K562 (cell line): Measurements from ENCODE around the gene TMEM271. TPM values are rescaled to one million over a fixed set of nuclear protein-coding genes. Genes with fewer than 3 reads are reported as not detected.

Experiments used
- ATAC-seq: fragments of 200-7000 bp; cut with Tn5 transposase; 3 replicates; pipeline ENCODE4 v1.9.1; 2020; ENCODE audit warnings: moderate library complexity
- BruUV-seq: library from RNA; stranded (reverse); fragments of 400-500 nt; replicated peaks from 2 replicates; lab custom pipeline; 2021; lab: Mats Ljungman, UMichigan
- CTCF ChIA-PET: fragments of 300-600 bp; formaldehyde crosslinking; extraction: SDS; loops from one replicate; lab custom pipeline; 2021; ENCODE audit warnings: low intra/inter-chr PET ratio; lab: Yijun Ruan, JAX
- POLR2A ChIA-PET: fragments of 300-600, 350-650 bp; sonication (Branson Sonifier 250); formaldehyde crosslinking; extraction: SDS; loops from one replicate; lab custom pipeline; 2021; ENCODE audit warnings: antibody characterized with exemption, inconsistent platforms; lab: Yijun Ruan, JAX
- DNase-seq, 4 experiments: peaks; one replicate each; pipeline versions ENCODE4 v3.0.0 to v3.0.0-alpha.2; 2011 to 2018; ENCODE audit warnings: low spot score in 3 of 4, mixed read lengths in 3 of 4; ENCODE audit errors: extremely low read depth in 1 of 4
- FAIRE-seq: peaks from 2 replicates; lab custom pipeline; 2011; peaks lifted over from hg19 to GRCh38; lab: Jason Lieb, UNC
- H2AFZ ChIP-seq: 2 replicates; pipeline ENCODE4 v1.6.0; 2011; ENCODE audit warnings: low read depth, low read length, control low read depth, inconsistent platforms
- H3K27ac ChIP-seq: fragments of 200-600 bp; 3 replicates; pipeline ENCODE4 v1.8.0; 2011; ENCODE audit warnings: low read depth, mild to moderate bottlenecking, control low read depth, inconsistent platforms, low read length, moderate library complexity, mixed read lengths; ENCODE audit errors: extremely low read depth
- H3K27me3 ChIP-seq, 2 experiments: fragments of 300-600 bp in 1 of 2; 2 replicates in 1 of 2; 3 replicates in 1 of 2; pipeline versions ENCODE4 v1.6.0 to v1.8.0; 2011; ENCODE audit warnings: inconsistent platforms in 2 of 2, low read length in 2 of 2, mild to moderate bottlenecking in 1 of 2, mixed read lengths in 1 of 2, moderate library complexity in 1 of 2; ENCODE audit not compliant: control insufficient read depth in 2 of 2, insufficient read depth in 2 of 2
- H3K36me3 ChIP-seq: fragments of 300-600 bp; 3 replicates; pipeline ENCODE4 v1.8.0; 2011; ENCODE audit warnings: mild to moderate bottlenecking, low read length, inconsistent platforms; ENCODE audit not compliant: control insufficient read depth, insufficient read depth
- H3K4me1 ChIP-seq, 2 experiments: fragments of 200-600 bp in 1 of 2; replicated peaks in 1 of 2; 2 replicates in 1 of 2; 3 replicates in 1 of 2; pipeline versions ENCODE4 v1.5.1 to v1.8.0; 2011; ENCODE audit warnings: inconsistent platforms in 2 of 2, low read length in 2 of 2, mild to moderate bottlenecking in 1 of 2, mixed read lengths in 1 of 2, moderate library complexity in 1 of 2; ENCODE audit not compliant: control insufficient read depth in 2 of 2, insufficient read depth in 2 of 2
- H3K4me2 ChIP-seq: 2 replicates; pipeline ENCODE4 v1.6.1; 2011; ENCODE audit warnings: low read length, control low read depth, inconsistent platforms, mixed read lengths; ENCODE audit not compliant: insufficient read depth
- H3K4me3 ChIP-seq: fragments of 200-600 bp; sonication (generic), shearing (Covaris generic); 2 replicates; pipeline ENCODE4 v1.5.1; 2016; ENCODE audit warnings: control low read depth, inconsistent platforms
- H3K79me2 ChIP-seq: fragments of 200-600 bp; 3 replicates; pipeline ENCODE4 v1.8.0; 2011; ENCODE audit warnings: low read length, inconsistent platforms; ENCODE audit not compliant: control insufficient read depth, insufficient read depth
- H3K9ac ChIP-seq, 2 experiments: 2 replicates each; pipeline versions ENCODE4 v1.6.0 to v1.6.1; 2011; ENCODE audit warnings: low read depth in 2 of 2, low read length in 2 of 2, control low read depth in 1 of 2, inconsistent platforms in 1 of 2, mild to moderate bottlenecking in 1 of 2, mixed read lengths in 1 of 2; ENCODE audit not compliant: insufficient read depth in 1 of 2
- H3K9me1 ChIP-seq: one replicate; pipeline ENCODE4 v1.6.0; 2011; ENCODE audit warnings: inconsistent platforms, mild to moderate bottlenecking, low read length, moderate library complexity; ENCODE audit not compliant: control insufficient read depth, insufficient read depth
- H3K9me3 ChIP-seq: replicated peaks from 2 replicates; pipeline ENCODE4 v1.5.1; 2011; ENCODE audit warnings: low read depth, low read length, inconsistent platforms; ENCODE audit not compliant: control insufficient read depth, insufficient read depth
- H4K20me1 ChIP-seq: replicated peaks from 2 replicates; pipeline ENCODE4 v1.6.1; 2011; ENCODE audit warnings: low read length, inconsistent platforms, mixed read lengths; ENCODE audit not compliant: control insufficient read depth, insufficient read depth
- HDAC3 ChIP-seq: fragments of 450-650 bp; IDR thresholded peaks from 2 replicates; pipeline ENCODE4 v1.6.1; 2018; ENCODE audit warnings: borderline replicate concordance, mild to moderate bottlenecking, moderate library complexity; ENCODE audit not compliant: partially characterized antibody
- IFI16 ChIP-seq: fragments of 250-450 bp; sonication (Bioruptor Pico); IDR thresholded peaks from 2 replicates; pipeline ENCODE4 v2.1.2; 2022; ENCODE audit warnings: mild to moderate bottlenecking, inconsistent platforms
- RERE ChIP-seq: sonication (generic); formaldehyde crosslinking; IDR thresholded peaks from 2 replicates; pipeline ENCODE4 v1.8.0; 2023; ENCODE audit warnings: missing genetic modification reagents, mild to moderate bottlenecking, borderline replicate concordance
- TSC22D4 ChIP-seq: fragments of 450-650 bp; IDR thresholded peaks from 2 replicates; pipeline ENCODE4 v1.6.1; 2016; ENCODE audit warnings: missing genetic modification characterization, missing biosample characterization, control low read depth
- WGBS: fragments of 100-300 bp; shearing (Covaris generic); methylation state at CpG from one replicate; pipeline ENCODE4 v1.1.6; 2016; ENCODE audit warnings: low coverage, mixed read lengths; ENCODE audit not compliant: insufficient coverage; ENCODE audit errors: missing lambda C conversion rate; 5-methylcytosine and 5-hydroxymethylcytosine counted together
- in situ Hi-C: fragments of 300-500 bp; cut with MboI; formaldehyde crosslinking; loops from 4 replicates; pipeline ENCODE4 v1.15.0; 2018; ENCODE audit warnings: inconsistent platforms, mixed read lengths
- intact Hi-C: fragments of 100-400 bp; cut with micrococcal nuclease; formaldehyde crosslinking; loops from 2 replicates; pipeline ENCODE4 v1.14.2; 2022
- polyA plus RNA-seq, 8 experiments: library from polyadenylated mRNA; depleted of rRNA in 4 of 8; stranded (reverse) in 5 of 8; unstranded in 3 of 8; fragments of >200 nt; fragmentation: Nextera tagmentation in 2 of 8; fragmentation: Illumina TruSeq in 1 of 8; extraction: Ambion mirVana in 2 of 8; extraction: Trizol in 1 of 8; gene quantifications; 2 replicates each; pipeline versions ENCODE4 v1.2.1 to v1.2.3, GENCODE V29; 2011 to 2014; ENCODE audit warnings: inconsistent platforms in 1 of 8, missing spikeins in 1 of 8
- total RNA-seq, 7 experiments: library from RNA; depleted of rRNA in 6 of 7; stranded (reverse); fragments of >200 nt in 6 of 7; fragmentation: Illumina TruSeq in 2 of 7; extraction: Trizol in 2 of 7; gene quantifications; 2 replicates each; pipeline versions ENCODE4 v1.2.1 to v1.2.3, GENCODE V29; 2011 to 2021; ENCODE audit warnings: low replicate concordance in 1 of 7

Gene TMEM271
- total and polyA plus RNA-seq, 9 of the 15 experiments (the other 6 are each of a cell fraction or from before 2014, with no cell fraction given) = not detected

DNA sequence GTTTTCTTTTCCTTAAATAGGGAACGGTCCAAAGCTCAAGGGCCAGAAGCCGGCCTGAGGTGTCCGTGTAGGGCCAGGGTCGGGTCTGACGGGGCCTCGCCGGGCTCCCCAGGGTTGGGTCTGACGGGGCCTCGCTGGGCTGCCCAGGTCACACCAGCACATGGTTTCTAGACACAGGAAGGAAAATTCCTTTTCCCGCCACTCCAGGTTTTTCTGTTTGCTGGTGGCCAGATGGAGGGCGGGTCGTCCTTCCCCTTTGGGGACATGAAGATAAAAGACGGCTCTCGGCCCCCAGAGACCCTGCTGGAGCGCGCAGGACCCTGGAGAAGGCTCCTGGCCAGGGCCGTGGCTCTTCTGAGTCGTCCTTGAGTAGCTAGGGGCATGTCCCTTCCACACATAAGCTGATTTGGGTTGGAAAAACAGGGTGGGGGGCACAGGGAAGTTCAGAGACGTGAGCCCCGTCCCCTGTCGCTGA, 42.0 kb downstream of the TMEM271 start:
- Histone ChIP-seq H3K4me3 (no peak overlapping the region), H3K9me3 (peaks cover 4% of the 10 kb centered on the region; the same call in 1 of the 2 replicates), H3K27me3 (no peaks in the 10 kb centered on the region), H3K79me2 (no peaks in the 10 kb centered on the region), H3K9ac (no peak overlapping the region), H3K36me3 (peaks cover 48% of the 10 kb centered on the region; the same call in 2 of the 3 replicates), H3K4me1 (peaks cover 0 to 3% of the 10 kb centered on the region in 2 experiments; a peak in 2 of 5 replicates), H2AFZ (no peak overlapping the region), H3K4me2 (no peak overlapping the region), H4K20me1 (no peaks in the 10 kb centered on the region), H3K27ac (no peak overlapping the region), H3K9me1 (no peaks in the 10 kb centered on the region)
- POLR2A ChIA-PET = interaction anchor here (0.6 to 1.4 kb wide), 3 partner anchors 8 to 621 kb away, joined by 3 read pairs; no protein-coding TSS in a partner anchor
- ATAC-seq (no peak), DNase-seq (no peak), FAIRE-seq (no peak)
- 90% methylated on average over 15 of the region's 21 CpGs for WGBS
- intact Hi-C loops (no loop called here), in situ Hi-C loops (no loop called here)
- TF ChIP-seq TSC22D4 (tag) (no peak), IFI16 (CRISPR knock-in tag) (no peak)
- BruUV-seq = no TSS peak
- CTCF ChIA-PET = interaction anchor here (0.5 kb wide), 1 partner anchor 40 kb away, joined by 3 read pairs; no protein-coding TSS in a partner anchor

DNA sequence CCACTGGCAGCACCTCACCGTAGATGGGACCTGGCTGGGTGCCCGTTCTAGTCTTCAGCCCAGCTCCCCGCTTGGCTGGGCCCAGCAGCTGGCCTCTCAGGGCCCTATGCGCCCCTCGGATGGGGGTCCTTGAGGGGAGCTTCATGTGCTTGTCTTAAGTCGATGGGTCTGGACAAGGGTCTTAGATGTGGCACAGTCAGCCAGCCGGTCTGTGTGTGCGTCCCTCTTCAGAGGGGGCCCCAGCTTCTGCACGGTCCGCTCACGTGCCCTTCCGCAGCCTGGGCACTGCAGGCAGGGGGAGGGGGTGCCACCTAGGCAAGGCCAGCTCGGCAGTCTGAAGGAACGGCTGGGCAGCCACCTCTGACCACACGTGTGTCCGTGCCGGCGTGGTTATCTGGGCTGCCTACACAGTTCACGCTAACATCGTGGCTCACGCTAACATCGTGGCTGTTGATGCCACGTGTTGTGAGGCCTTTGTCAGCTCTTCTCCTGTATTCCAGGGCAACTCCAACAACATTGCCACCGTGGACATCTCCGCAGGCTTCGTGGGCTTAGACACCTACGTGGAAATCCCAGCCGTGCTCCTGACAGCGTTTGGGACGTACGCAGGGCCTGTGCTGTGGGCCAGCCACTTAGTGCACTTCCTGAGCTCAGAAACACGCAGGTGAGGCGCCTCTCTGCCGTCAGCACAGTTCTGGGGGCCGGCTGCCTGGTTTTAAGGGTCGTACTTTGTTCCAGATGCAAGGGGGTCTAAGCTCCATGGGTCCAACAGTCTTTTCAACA, 42.6 kb downstream of the TMEM271 start:
- peaks cover 0 to 3% of the 10 kb centered on the region in 2 experiments; a peak in 2 of 5 replicates for H3K4me1 ChIP-seq
- 95% methylated on average over 33 of the region's 36 CpGs for WGBS
- no peak overlapping the region for H3K27ac ChIP-seq
- intact Hi-C loops = no loop called here
- H3K79me2 ChIP-seq = no peaks in the 10 kb centered on the region
- no peaks in the 10 kb centered on the region for H3K9me1 ChIP-seq
- no peaks in the 10 kb centered on the region for H4K20me1 ChIP-seq
- no peak overlapping the region for H3K9ac ChIP-seq
- H2AFZ ChIP-seq = no peak overlapping the region
- ATAC-seq (no peak), DNase-seq (no peak), FAIRE-seq (no peak)
- peaks cover 4% of the 10 kb centered on the region; the same call in 1 of the 2 replicates for H3K9me3 ChIP-seq
- H3K27me3 ChIP-seq = no peaks in the 10 kb centered on the region
- ChIA-PET POLR2A (interaction anchor here (0.6 to 1.4 kb wide), 4 partner anchors 9 to 622 kb away, joined by 3 read pairs; no protein-coding TSS in a partner anchor), CTCF (no interaction called here)
- no peak overlapping the region for H3K4me2 ChIP-seq
- in situ Hi-C loops = no loop called here
- BruUV-seq = no TSS peak
- H3K4me3 ChIP-seq = no peak overlapping the region
- peaks cover 53% of the 10 kb centered on the region; the same call in 2 of the 3 replicates for H3K36me3 ChIP-seq
- no peak for TF ChIP-seq RERE (CRISPR knock-in tag)
- TF ChIP-seq HDAC3 = no peak
